Mesendoderm (in vitro differentiated cells): Measurements from ENCODE around the gene HLF.

Experiments
- DNase-seq: peaks from one replicate; pipeline ENCODE4 v3.0.0; 2013
- H2AK5ac ChIP-seq: 2 replicates; pipeline ENCODE4 v1.6.1; 2013; ENCODE audit warnings: low read length, inconsistent platforms
- H2BK120ac ChIP-seq: 2 replicates; pipeline ENCODE4 v1.6.1; 2013; ENCODE audit warnings: low read depth, mild to moderate bottlenecking, low read length, moderate library complexity, mixed read lengths
- H2BK15ac ChIP-seq: replicated peaks from 2 replicates; pipeline ENCODE4 v1.6.1; 2013; ENCODE audit warnings: low read depth, mild to moderate bottlenecking, moderate library complexity
- H2BK5ac ChIP-seq: 2 replicates; pipeline ENCODE4 v1.6.1; 2013; ENCODE audit warnings: low read length, inconsistent platforms
- H3K18ac ChIP-seq: 2 replicates; pipeline ENCODE4 v1.6.1; 2013; ENCODE audit warnings: mild to moderate bottlenecking, low read length, mixed read lengths
- H3K23ac ChIP-seq: one replicate; pipeline ENCODE4 v1.6.1; 2013; ENCODE audit warnings: low read length
- H3K27ac ChIP-seq: 2 replicates; pipeline ENCODE4 v1.5.1; 2013; ENCODE audit warnings: low read depth, mild to moderate bottlenecking, inconsistent platforms, low read length, moderate library complexity
- H3K27me3 ChIP-seq: 2 replicates; pipeline ENCODE4 v1.6.1; 2013; ENCODE audit warnings: low read length, control low read depth, mild to moderate bottlenecking, inconsistent platforms; ENCODE audit not compliant: insufficient read depth, poor library complexity
- H3K36me3 ChIP-seq: 2 replicates; pipeline ENCODE4 v1.6.1; 2013; ENCODE audit warnings: low read length, inconsistent platforms; ENCODE audit not compliant: control insufficient read depth, insufficient read depth
- H3K4ac ChIP-seq: one replicate; pipeline ENCODE4 v1.6.1; 2013; ENCODE audit warnings: low read depth, mild to moderate bottlenecking, low read length, moderate library complexity
- H3K4me1 ChIP-seq: 2 replicates; pipeline ENCODE4 v1.6.1; 2013; ENCODE audit warnings: low read depth, low read length, inconsistent platforms; ENCODE audit not compliant: control insufficient read depth
- H3K4me2 ChIP-seq: 2 replicates; pipeline ENCODE4 v1.6.1; 2013; ENCODE audit warnings: low read length
- H3K4me3 ChIP-seq: 2 replicates; pipeline ENCODE4 v1.5.1; 2013; ENCODE audit warnings: mild to moderate bottlenecking, low read length
- H3K56ac ChIP-seq: one replicate; pipeline ENCODE4 v1.6.1; 2013; ENCODE audit warnings: low read length
- H3K79me1 ChIP-seq: 2 replicates; pipeline ENCODE4 v1.6.1; 2013; ENCODE audit warnings: low read length, inconsistent platforms
- H3K79me2 ChIP-seq: 2 replicates; pipeline ENCODE4 v1.6.1; 2013; ENCODE audit warnings: mild to moderate bottlenecking, low read length; ENCODE audit not compliant: control insufficient read depth, insufficient read depth
- H3K9ac ChIP-seq: 2 replicates; pipeline ENCODE4 v1.6.1; 2013; ENCODE audit warnings: low read length, inconsistent platforms
- H4K5ac ChIP-seq: one replicate; pipeline ENCODE4 v1.6.1; 2013; ENCODE audit warnings: low read length
- H4K8ac ChIP-seq: one replicate; pipeline ENCODE4 v1.6.1; 2013; ENCODE audit warnings: low read depth, mild to moderate bottlenecking, control low read depth, low read length, moderate library complexity
- WGBS: extraction: QIAGEN DNeasy Blood & Tissue Kit; methylation state at CpG from one replicate; pipeline ENCODE4 v1.1.7; 2013; ENCODE audit warnings: low lambda C conversion rate, missing lambda C conversion rate; ENCODE audit not compliant: insufficient coverage; ENCODE audit errors: extremely low coverage; 5-methylcytosine and 5-hydroxymethylcytosine counted together

The HLF gene

DNA sequence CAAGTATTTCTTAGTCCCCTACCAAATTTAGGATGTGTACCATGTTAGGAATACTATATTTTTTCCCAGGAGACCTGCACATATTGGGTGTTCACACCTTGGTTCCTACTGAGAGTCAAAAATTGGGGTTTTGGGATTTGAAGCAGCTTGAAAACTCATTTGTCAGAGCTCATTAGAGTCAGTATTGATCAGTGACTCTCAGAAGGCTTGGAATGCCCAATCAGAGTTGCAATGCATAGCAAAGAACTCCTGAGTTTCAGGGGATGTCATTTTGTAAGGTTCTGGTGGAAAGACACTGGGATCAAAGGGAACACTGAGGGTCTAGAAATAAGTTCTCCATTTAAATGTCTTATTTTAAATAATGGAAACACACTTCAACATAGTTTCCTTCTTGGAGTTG lies 5.1 kb downstream of the HLF start:
- Histone ChIP-seq H3K27me3 (peaks cover 11% of the 10 kb centered on the region), H3K56ac (no peak overlapping the region), H3K4ac (no peak overlapping the region), H3K23ac (no peak overlapping the region), H3K79me1 (no peaks in the 10 kb centered on the region), H3K4me2 (no peak overlapping the region), H3K36me3 (no peaks in the 10 kb centered on the region), H3K18ac (no peak overlapping the region), H2BK15ac (no peak overlapping the region), H3K79me2 (no peaks in the 10 kb centered on the region), H2AK5ac (no peak overlapping the region), H3K27ac (no peak overlapping the region), H3K9ac (no peak overlapping the region), H3K4me3 (no peak overlapping the region), H3K4me1 (no peaks in the 10 kb centered on the region), H2BK5ac (no peak overlapping the region), H2BK120ac (no peak overlapping the region), H4K5ac (no peak overlapping the region), H4K8ac (no peak overlapping the region)
- DNase-seq, result no peak

DNA sequence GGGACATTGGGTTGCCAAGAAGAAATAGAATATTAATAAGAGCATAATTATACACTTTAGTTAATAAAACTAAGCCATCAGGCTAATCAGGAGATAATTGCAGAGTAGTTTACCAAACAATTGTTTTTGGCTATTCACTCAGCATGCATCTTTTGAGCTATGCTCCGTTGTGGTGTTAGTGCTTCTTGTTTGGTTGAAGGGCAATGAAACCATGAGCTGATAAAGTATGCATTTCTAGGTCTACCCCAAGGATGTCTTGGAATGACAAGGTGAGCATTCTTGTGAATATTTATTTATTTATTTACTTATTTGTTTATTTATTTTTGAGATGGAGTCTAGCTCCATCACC lies 6.4 kb downstream of the HLF start:
- no peak overlapping the region for H2AK5ac ChIP-seq
- H3K79me1 ChIP-seq, result no peaks in the 10 kb centered on the region
- no peak overlapping the region for H2BK15ac ChIP-seq
- H4K8ac ChIP-seq, result no peak overlapping the region
- no peak overlapping the region for H3K4ac ChIP-seq
- no peak overlapping the region for H3K4me3 ChIP-seq
- H2BK120ac ChIP-seq, result no peak overlapping the region
- peaks cover 4% of the 10 kb centered on the region for H3K27me3 ChIP-seq
- no peak overlapping the region for H3K4me2 ChIP-seq
- no peak overlapping the region for H3K18ac ChIP-seq
- no peak overlapping the region for H4K5ac ChIP-seq
- H3K9ac ChIP-seq, result no peak overlapping the region
- no peak overlapping the region for H3K56ac ChIP-seq
- no peaks in the 10 kb centered on the region for H3K4me1 ChIP-seq
- no CpG with 5 or more reads among the region's 1 CpG for WGBS
- no peak overlapping the region for H3K23ac ChIP-seq
- H3K79me2 ChIP-seq, result no peaks in the 10 kb centered on the region
- no peak overlapping the region for H3K27ac ChIP-seq
- H3K36me3 ChIP-seq, result no peaks in the 10 kb centered on the region
- H2BK5ac ChIP-seq, result no peak overlapping the region
- DNase-seq, result no peak

DNA sequence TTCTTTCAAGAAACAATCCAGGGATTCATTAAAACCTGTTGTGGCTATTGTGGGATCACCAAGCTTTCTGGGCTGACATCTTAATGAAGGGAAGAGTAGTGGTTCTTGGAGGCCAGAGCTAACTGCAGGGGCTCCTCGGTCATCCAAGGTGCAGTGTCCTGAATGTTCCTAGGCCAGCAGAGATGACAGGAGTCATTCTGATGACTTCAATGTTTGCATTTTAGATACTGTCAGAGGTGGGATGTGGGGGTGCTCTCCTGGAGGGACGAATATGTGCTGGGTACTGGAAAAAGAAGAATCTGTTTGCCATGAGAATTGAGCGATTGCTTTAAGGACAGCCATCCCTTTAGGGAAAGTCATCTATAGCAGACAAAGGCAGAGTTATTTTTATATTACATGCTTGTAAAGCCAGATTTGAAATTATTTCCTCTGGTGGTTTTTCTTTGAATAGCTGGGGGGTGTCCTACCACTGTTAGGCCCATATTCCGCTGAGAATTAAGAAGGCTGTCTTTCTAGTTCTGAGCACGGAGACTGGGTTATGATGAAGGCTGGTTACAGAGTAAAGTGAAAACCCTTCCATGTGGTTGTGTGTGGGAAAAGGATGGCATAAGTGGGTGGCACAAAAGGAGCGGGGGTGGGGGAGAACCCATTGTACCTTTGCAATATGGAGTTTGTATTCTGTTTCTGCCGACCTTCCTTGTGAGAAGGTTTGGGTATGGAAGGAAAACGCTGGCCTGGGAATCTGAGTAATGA lies 7.4 kb downstream of the HLF start:
- DNase-seq, result no peak
- no peak overlapping the region for H3K18ac ChIP-seq
- no peaks in the 10 kb centered on the region for H3K4me1 ChIP-seq
- H3K23ac ChIP-seq, result no peak overlapping the region
- no peak overlapping the region for H2BK120ac ChIP-seq
- H3K56ac ChIP-seq, result no peak overlapping the region
- no peaks in the 10 kb centered on the region for H3K79me2 ChIP-seq
- WGBS, result no CpG with 5 or more reads among the region's 8 CpGs
- H2AK5ac ChIP-seq, result no peak overlapping the region
- H3K79me1 ChIP-seq, result no peaks in the 10 kb centered on the region
- H3K4me2 ChIP-seq, result no peak overlapping the region
- no peak overlapping the region for H2BK5ac ChIP-seq
- H3K27ac ChIP-seq, result no peak overlapping the region
- no peak overlapping the region for H3K4ac ChIP-seq
- no peak overlapping the region for H2BK15ac ChIP-seq
- no peak overlapping the region for H4K8ac ChIP-seq
- H3K4me3 ChIP-seq, result no peak overlapping the region
- H3K27me3 ChIP-seq, result no peaks in the 10 kb centered on the region
- no peaks in the 10 kb centered on the region for H3K36me3 ChIP-seq
- H3K9ac ChIP-seq, result no peak overlapping the region
- H4K5ac ChIP-seq, result no peak overlapping the region

DNA sequence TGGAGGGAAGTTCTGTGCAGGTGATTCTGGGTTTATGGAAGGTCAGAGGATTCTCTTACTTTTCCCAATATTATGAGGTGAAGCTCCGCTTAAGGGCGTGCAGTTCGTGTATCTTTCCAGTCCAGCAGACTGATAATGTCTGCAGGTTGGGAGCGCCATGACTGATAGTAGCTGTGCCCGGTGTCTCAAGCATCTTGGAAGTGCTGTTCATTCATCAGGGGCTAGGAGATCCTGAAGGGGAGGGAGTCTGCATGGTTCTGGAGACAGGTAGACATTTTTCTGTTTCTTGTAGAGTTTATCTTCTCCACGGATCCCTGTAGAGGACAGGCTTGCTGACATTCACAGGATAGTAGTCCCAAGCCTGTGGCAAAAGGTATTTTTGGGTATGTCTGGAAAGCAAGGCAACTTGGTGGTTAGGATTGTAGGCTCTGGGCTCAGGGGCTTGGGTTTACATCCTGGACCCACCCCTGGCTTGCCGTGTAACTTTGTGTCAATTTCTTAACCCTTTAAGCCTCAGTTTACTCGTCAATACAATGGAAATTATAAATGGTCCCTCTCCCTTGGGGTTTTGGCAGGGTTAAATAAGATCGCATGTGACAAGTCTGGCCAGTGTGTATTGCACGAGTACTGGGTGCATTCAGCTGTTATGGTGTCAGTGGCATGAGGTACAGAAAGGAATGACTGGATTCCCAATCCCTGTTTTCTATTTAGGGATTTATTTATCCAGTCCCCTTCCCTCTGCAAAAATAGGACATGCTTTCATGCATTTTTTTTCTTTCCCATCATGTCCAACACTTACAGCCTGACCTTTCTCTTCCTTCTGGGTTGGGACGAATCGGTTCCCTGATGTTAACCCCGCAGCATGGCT lies 8.2 kb downstream of the HLF start:
- Histone ChIP-seq H3K27ac (no peak overlapping the region), H3K18ac (no peak overlapping the region), H4K5ac (no peak overlapping the region), H3K79me1 (no peaks in the 10 kb centered on the region), H3K23ac (no peak overlapping the region), H3K56ac (no peak overlapping the region), H3K4me2 (no peak overlapping the region), H3K79me2 (no peaks in the 10 kb centered on the region), H3K4me1 (no peaks in the 10 kb centered on the region), H2AK5ac (no peak overlapping the region), H2BK120ac (no peak overlapping the region), H3K36me3 (no peaks in the 10 kb centered on the region), H2BK15ac (no peak overlapping the region), H4K8ac (no peak overlapping the region), H3K27me3 (no peaks in the 10 kb centered on the region), H3K4ac (no peak overlapping the region), H2BK5ac (no peak overlapping the region), H3K4me3 (no peak overlapping the region), H3K9ac (no peak overlapping the region)
- no peak for DNase-seq
- WGBS, result no CpG with 5 or more reads among the region's 13 CpGs

DNA sequence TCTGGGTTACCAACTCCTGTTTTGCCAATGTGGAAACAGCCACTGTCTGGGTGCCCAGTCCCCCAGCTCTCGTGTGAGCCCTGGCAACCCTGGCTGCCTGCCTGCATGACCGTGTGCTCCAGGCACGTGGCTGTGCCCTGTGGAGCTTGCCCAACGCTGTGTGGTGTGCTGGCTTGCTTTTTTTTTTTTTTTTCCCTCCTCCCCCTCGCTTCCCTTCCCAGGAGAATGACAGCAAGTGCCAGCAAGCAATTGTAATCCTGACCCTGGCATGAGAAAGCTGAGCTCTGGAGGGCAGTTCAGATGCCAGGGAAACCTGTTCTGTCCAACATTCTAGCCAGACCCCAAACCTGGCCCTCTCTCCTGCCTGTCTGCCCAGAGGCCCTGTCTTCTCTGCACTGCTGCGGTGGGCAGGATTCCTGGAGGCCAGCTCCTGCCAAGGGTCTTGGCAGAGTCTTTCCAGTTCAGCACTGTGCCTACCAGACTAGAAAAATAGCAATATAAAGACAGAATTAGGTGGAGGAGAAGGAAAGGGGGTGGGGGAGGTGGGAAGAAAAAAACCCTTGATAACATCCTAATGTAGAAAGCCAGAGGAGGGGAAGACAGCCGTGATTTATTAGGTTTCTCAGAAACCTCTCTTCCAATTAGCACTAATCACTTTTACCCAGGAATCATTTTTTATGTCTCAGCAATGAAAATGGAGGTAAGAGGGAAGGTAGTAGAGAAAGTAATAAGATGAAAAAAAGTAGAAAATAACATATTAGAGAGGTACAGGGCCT lies 9.0 kb downstream of the HLF start:
- H4K5ac ChIP-seq, result no peak overlapping the region
- no peak overlapping the region for H3K23ac ChIP-seq
- H3K18ac ChIP-seq, result no peak overlapping the region
- H2BK15ac ChIP-seq, result no peak overlapping the region
- H3K27me3 ChIP-seq, result no peaks in the 10 kb centered on the region
- H2BK120ac ChIP-seq, result no peak overlapping the region
- H2AK5ac ChIP-seq, result no peak overlapping the region
- no peaks in the 10 kb centered on the region for H3K79me2 ChIP-seq
- H3K4me3 ChIP-seq, result no peak overlapping the region
- no peak overlapping the region for H3K4me2 ChIP-seq
- H3K27ac ChIP-seq, result no peak overlapping the region
- no peak overlapping the region for H4K8ac ChIP-seq
- H3K4ac ChIP-seq, result no peak overlapping the region
- no peaks in the 10 kb centered on the region for H3K4me1 ChIP-seq
- no peaks in the 10 kb centered on the region for H3K79me1 ChIP-seq
- no peak overlapping the region for H3K9ac ChIP-seq
- DNase-seq, result no peak
- H3K56ac ChIP-seq, result no peak overlapping the region
- no peaks in the 10 kb centered on the region for H3K36me3 ChIP-seq
- no peak overlapping the region for H2BK5ac ChIP-seq
- WGBS, result no CpG with 5 or more reads among the region's 7 CpGs
